GM12878 (cell line): ENCODE measurements around the gene C1QTNF7. TPM values are rescaled to one million over a fixed set of nuclear protein-coding genes. Genes with fewer than 3 reads are reported as not detected.

Experiments
- ATAC-seq: fragments of 200-7000 bp; cut with Tn5 transposase; 3 replicates; pipeline ENCODE4 v1.9.1; 2020; ENCODE audit warnings: mild to moderate bottlenecking, moderate library complexity
- BruUV-seq: library from RNA; stranded (reverse); fragments of 400-500 nt; replicated peaks from 2 replicates; lab custom pipeline; 2021; lab: Mats Ljungman, UMichigan
- CTCF ChIA-PET: fragments of 300-600 bp; sonication (Branson Sonifier 250); formaldehyde crosslinking; extraction: SDS; loops from one replicate; lab custom pipeline; 2021; ENCODE audit warnings: inconsistent platforms; lab: Yijun Ruan, JAX
- POLR2A ChIA-PET: fragments of 350-600 bp; formaldehyde crosslinking; extraction: SDS; loops from one replicate; lab custom pipeline; 2021; ENCODE audit warnings: inconsistent platforms; lab: Charles Lee
- RAD21 ChIA-PET: fragments of 300-600 bp; sonication (Branson Sonifier 250); formaldehyde crosslinking; loops from one replicate; lab custom pipeline; 2023; ENCODE audit warnings: antibody characterized with exemption; ENCODE audit not compliant: unreplicated experiment; lab: Charles Lee
- SMC1A ChIA-PET: fragments of 300-600 bp; sonication (Branson Sonifier 250); formaldehyde crosslinking; loops from one replicate; lab custom pipeline; 2023; ENCODE audit not compliant: unreplicated experiment, uncharacterized antibody; lab: Charles Lee
- DNase-seq: peaks from one replicate; pipeline ENCODE4 v3.0.0-alpha.2; 2011; ENCODE audit warnings: low read depth, low spot score
- FAIRE-seq: peaks from 3 replicates; lab custom pipeline; 2011; peaks lifted over from hg19 to GRCh38; lab: Jason Lieb, UNC
- H2AFZ ChIP-seq: 2 replicates; pipeline ENCODE4 v1.6.0; 2011; ENCODE audit warnings: low read depth, low read length, control low read depth; ENCODE audit not compliant: control insufficient read depth
- H3K27ac ChIP-seq: 2 replicates; pipeline ENCODE4 v1.5.1; 2011; ENCODE audit warnings: control low read depth; ENCODE audit not compliant: control insufficient read depth, insufficient read depth
- H3K27me3 ChIP-seq, 2 experiments: replicated peaks in 1 of 2; 2 replicates each; pipeline versions ENCODE4 v1.6.0 to v1.6.1; 2011; ENCODE audit warnings: low read length in 1 of 2; ENCODE audit not compliant: control insufficient read depth in 2 of 2, insufficient read depth in 2 of 2
- H3K36me3 ChIP-seq, 2 experiments: 2 replicates each; pipeline ENCODE4 v1.5.1; 2011; ENCODE audit warnings: low read length in 1 of 2; ENCODE audit not compliant: control insufficient read depth in 2 of 2, insufficient read depth in 2 of 2
- H3K4me1 ChIP-seq: 2 replicates; pipeline ENCODE4 v1.6.1; 2011; ENCODE audit warnings: mild to moderate bottlenecking, low read length, moderate library complexity, mixed read lengths; ENCODE audit not compliant: control insufficient read depth, insufficient read depth
- H3K4me2 ChIP-seq: 2 replicates; pipeline ENCODE4 v1.6.0; 2011; ENCODE audit warnings: control low read depth; ENCODE audit not compliant: control insufficient read depth, insufficient read depth
- H3K4me3 ChIP-seq: fragments of 200-600 bp; sonication (generic); 2 replicates; pipeline ENCODE4 v1.5.1; 2016
- H3K79me2 ChIP-seq: 2 replicates; pipeline ENCODE4 v1.6.0; 2011; ENCODE audit warnings: low read length; ENCODE audit not compliant: control insufficient read depth, insufficient read depth
- H3K9ac ChIP-seq: 2 replicates; pipeline ENCODE4 v1.8.0; 2011; ENCODE audit warnings: low read length, control low read depth, mixed read lengths; ENCODE audit not compliant: control insufficient read depth, insufficient read depth
- H3K9me3 ChIP-seq: replicated peaks from 3 replicates; pipeline ENCODE4 v1.5.1; 2011; ENCODE audit warnings: mild to moderate bottlenecking, low read length; ENCODE audit not compliant: control insufficient read depth, insufficient read depth
- H4K20me1 ChIP-seq: 2 replicates; pipeline ENCODE4 v1.6.0; 2011; ENCODE audit not compliant: control insufficient read depth, insufficient read depth
- BRCA1 ChIP-seq: IDR thresholded peaks from 2 replicates; pipeline ENCODE4 v1.6.1; 2011; ENCODE audit warnings: low read depth, low read length, improper control_type of control experiment
- CHD4 ChIP-seq: fragments of 200-600 bp; sonication (generic); IDR thresholded peaks from 2 replicates; pipeline ENCODE4 v1.6.1; 2016; ENCODE audit warnings: mild to moderate bottlenecking
- HDAC6 ChIP-seq: fragments of 200-600 bp; sonication (generic); IDR thresholded peaks from one replicate; pipeline ENCODE4 v1.8.0; 2017; ENCODE audit warnings: antibody characterized with exemption; ENCODE audit not compliant: unreplicated experiment
- HDGF ChIP-seq: fragments of 450-650 bp; IDR thresholded peaks from 2 replicates; pipeline ENCODE4 v1.6.1; 2016; ENCODE audit warnings: antibody characterized with exemption
- LARP7 ChIP-seq: fragments of 450-650 bp; IDR thresholded peaks from 2 replicates; pipeline ENCODE4 v1.6.1; 2017; ENCODE audit warnings: mild to moderate bottlenecking
- NFYB ChIP-seq: IDR thresholded peaks from 2 replicates; pipeline ENCODE4 v1.6.1; 2011; ENCODE audit warnings: low read depth, mild to moderate bottlenecking, low read length, improper control_type of control experiment, moderate library complexity; ENCODE audit not compliant: insufficient read depth
- NRF1 ChIP-seq: conservative IDR thresholded peaks from 2 replicates; pipeline ENCODE4 v1.6.1; 2011; ENCODE audit warnings: mild to moderate bottlenecking, low read depth, low read length, improper control_type of control experiment
- PAX8 ChIP-seq: fragments of 450-650 bp; IDR thresholded peaks from 2 replicates; pipeline ENCODE4 v1.6.1; 2017; ENCODE audit warnings: mild to moderate bottlenecking, moderate library complexity
- PML ChIP-seq: IDR thresholded peaks from 2 replicates; pipeline ENCODE4 v1.6.1; 2012; ENCODE audit warnings: low read length, inconsistent platforms
- POLR2A ChIP-seq: IDR thresholded peaks from 2 replicates; pipeline ENCODE4 v1.6.1; 2011; ENCODE audit warnings: low read depth, mild to moderate bottlenecking, low read length
- SP1 ChIP-seq: IDR thresholded peaks from one replicate; pipeline ENCODE4 v1.6.1; 2011; ENCODE audit warnings: low read depth, low read length
- SREBF1 ChIP-seq: IDR thresholded peaks from 2 replicates; pipeline ENCODE4 v1.6.1; 2012; ENCODE audit warnings: mild to moderate bottlenecking, low read length
- SUPT20H ChIP-seq: IDR thresholded peaks from 2 replicates; pipeline ENCODE4 v1.6.1; 2011; ENCODE audit warnings: low read depth, mild to moderate bottlenecking, low read length, moderate library complexity, borderline replicate concordance; ENCODE audit not compliant: control insufficient read depth
- TCF7 ChIP-seq: IDR thresholded peaks from 2 replicates; pipeline ENCODE4 v1.6.1; 2014; ENCODE audit warnings: antibody characterized with exemption, borderline replicate concordance
- WGBS: methylation state at CpG from one replicate; pipeline ENCODE4 v1.1.6; 2016; ENCODE audit warnings: low lambda C conversion rate; ENCODE audit not compliant: insufficient replicate concordance, insufficient coverage; ENCODE audit errors: missing lambda C conversion rate; 5-methylcytosine and 5-hydroxymethylcytosine counted together
- in situ Hi-C: fragments of 300-500 bp; cut with MboI; formaldehyde crosslinking; loops from 9 replicates; pipeline ENCODE4 v1.14.3; 2018; ENCODE audit warnings: mixed read lengths
- intact Hi-C: fragments of 100-400 bp; cut with micrococcal nuclease; formaldehyde crosslinking; loops from one replicate; pipeline ENCODE4 v1.14.2; 2022; ENCODE audit not compliant: unreplicated experiment
- polyA plus RNA-seq, 11 experiments: library from polyadenylated mRNA; depleted of rRNA in 4 of 11; unstranded in 6 of 11; stranded (reverse) in 5 of 11; fragments of >200 nt; fragmentation: Nextera tagmentation in 4 of 11; fragmentation: Illumina TruSeq in 1 of 11; extraction: Ambion mirVana in 4 of 11; extraction: Trizol in 1 of 11; gene quantifications; 1 replicate in 1 of 11; 2 replicates in 10 of 11; pipeline versions ENCODE4 v1.2.1 to v1.2.3, GENCODE V29; 2011 to 2016; ENCODE audit warnings: inconsistent platforms in 2 of 11, missing spikeins in 2 of 11, low read depth in 1 of 11
- total RNA-seq, 4 experiments: library from RNA; depleted of rRNA in 3 of 4; stranded (reverse); fragments of >200 nt in 3 of 4; fragmentation: Illumina TruSeq in 1 of 4; extraction: Trizol in 1 of 4; gene quantifications; 2 replicates each; pipeline versions ENCODE4 v1.2.1 to v1.2.3, GENCODE V29; 2013 to 2021
- TF ChIP-seq, protein P1 (sequence below): IDR thresholded peaks from 2 replicates; pipeline ENCODE4 v1.6.1; 2011; ENCODE audit warnings: low read depth, mild to moderate bottlenecking, low read length, moderate library complexity, borderline replicate concordance; ENCODE audit errors: extremely low read depth
- TF ChIP-seq, protein P2 (sequence below): fragments of 450-650 bp; IDR thresholded peaks from 2 replicates; pipeline ENCODE4 v1.6.1; 2017; ENCODE audit warnings: low read depth, mild to moderate bottlenecking, moderate library complexity
- TF ChIP-seq, protein P3 (sequence below): IDR thresholded peaks from 2 replicates; pipeline ENCODE4 v1.6.1; 2012; ENCODE audit warnings: low read length, inconsistent platforms

Gene C1QTNF7
- total and polyA plus RNA-seq, 10 of the 15 experiments (the other 5 are each of a cell fraction or from before 2014, with no cell fraction given) = not detected

DNA sequence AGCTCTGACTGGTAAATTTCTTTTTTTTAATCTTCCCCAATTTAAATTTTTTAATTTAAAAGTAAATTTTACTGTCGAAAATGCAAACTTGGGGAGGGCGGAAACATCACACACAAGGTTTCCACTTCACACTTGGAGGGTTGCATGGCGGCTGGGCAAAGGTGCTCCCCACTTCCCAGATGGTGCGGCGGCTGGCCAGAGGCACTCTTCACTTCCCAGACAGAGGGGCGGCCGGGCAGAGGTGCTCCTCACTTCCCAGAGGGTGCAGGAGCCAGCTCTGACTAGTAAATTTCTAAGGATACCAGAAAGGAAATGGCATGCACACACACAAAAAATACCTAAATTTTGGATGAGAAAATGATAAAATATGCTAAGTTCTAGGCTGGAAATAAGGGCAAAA, 16.4 kb downstream of the C1QTNF7 start:
- CTCF ChIA-PET = interaction anchor here (1.0 kb wide), 1 partner anchor 13 kb away, joined by 4 read pairs; no protein-coding TSS in a partner anchor

DNA sequence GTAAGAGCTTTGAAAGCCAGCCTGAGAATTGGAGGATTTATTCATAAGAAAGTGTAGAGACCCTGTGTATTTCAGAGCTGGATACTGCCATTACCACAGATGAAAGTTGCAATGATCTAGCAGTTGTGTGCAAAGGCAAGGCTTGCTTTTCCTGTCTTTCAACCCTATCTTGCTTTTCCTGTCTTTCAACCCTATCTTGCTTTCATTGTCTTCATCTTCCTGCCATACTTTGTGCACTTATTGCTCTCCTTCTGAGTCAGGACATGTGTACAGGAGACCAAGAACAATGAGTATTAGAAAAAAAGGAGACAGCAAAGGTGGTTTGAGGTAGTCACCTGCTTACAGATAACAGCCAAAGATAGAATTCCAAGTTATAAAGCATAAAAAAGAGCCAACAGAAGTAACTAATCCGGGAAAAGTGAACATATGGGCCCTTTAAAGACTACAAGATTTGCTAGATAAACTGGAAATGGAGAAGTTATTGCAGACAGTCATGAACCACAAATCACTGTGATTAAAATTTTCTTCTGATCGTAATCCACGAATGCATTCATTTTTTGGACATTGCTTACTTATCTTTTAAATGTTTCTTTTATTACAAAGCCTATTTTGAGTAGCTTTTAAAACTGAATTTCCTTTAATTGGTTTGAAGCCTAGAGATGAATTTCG, 17.2 kb downstream of the C1QTNF7 start:
- no peak for DNase-seq
- Histone ChIP-seq H4K20me1 (no peaks in the 10 kb centered on the region), H3K4me1 (no peaks in the 10 kb centered on the region), H3K9me3 (no peaks in the 10 kb centered on the region), H2AFZ (no peak overlapping the region), H3K36me3 (no peaks in the 10 kb centered on the region), H3K4me3 (no peak overlapping the region), H3K27ac (no peak overlapping the region), H3K27me3 (no peaks in the 10 kb centered on the region), H3K9ac (no peak overlapping the region), H3K79me2 (no peaks in the 10 kb centered on the region), H3K4me2 (no peak overlapping the region)
- no peak for ATAC-seq
- RAD21 ChIA-PET = no interaction called here
- CTCF ChIA-PET = interaction anchor here (1.3 kb wide), 1 partner anchor 13 kb away, joined by 3 read pairs; no protein-coding TSS in a partner anchor
- 15% methylated on average over 4 of the region's 4 CpGs for WGBS
- no peak for FAIRE-seq
- intact Hi-C loops (no loop called here), in situ Hi-C loops (no loop called here)
- POLR2A ChIA-PET = no interaction called here
- no TSS peak for BruUV-seq
- SMC1A ChIA-PET = no interaction called here
- TF ChIP-seq, protein P1, sequence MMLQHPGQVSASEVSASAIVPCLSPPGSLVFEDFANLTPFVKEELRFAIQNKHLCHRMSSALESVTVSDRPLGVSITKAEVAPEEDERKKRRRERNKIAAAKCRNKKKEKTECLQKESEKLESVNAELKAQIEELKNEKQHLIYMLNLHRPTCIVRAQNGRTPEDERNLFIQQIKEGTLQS = no peak
- no peak for TF ChIP-seq CHD4
- TF ChIP-seq POLR2A = no peak
- no peak for TF ChIP-seq SREBF1
- TF ChIP-seq HDAC6 = no peak
- TF ChIP-seq SP1 = no peak
- TF ChIP-seq BRCA1 = no peak
- no peak for TF ChIP-seq HDGF
- TF ChIP-seq NRF1 = no peak
- TF ChIP-seq, protein P2, sequence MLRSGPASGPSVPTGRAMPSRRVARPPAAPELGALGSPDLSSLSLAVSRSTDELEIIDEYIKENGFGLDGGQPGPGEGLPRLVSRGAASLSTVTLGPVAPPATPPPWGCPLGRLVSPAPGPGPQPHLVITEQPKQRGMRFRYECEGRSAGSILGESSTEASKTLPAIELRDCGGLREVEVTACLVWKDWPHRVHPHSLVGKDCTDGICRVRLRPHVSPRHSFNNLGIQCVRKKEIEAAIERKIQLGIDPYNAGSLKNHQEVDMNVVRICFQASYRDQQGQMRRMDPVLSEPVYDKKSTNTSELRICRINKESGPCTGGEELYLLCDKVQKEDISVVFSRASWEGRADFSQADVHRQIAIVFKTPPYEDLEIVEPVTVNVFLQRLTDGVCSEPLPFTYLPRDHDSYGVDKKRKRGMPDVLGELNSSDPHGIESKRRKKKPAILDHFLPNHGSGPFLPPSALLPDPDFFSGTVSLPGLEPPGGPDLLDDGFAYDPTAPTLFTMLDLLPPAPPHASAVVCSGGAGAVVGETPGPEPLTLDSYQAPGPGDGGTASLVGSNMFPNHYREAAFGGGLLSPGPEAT = no peak
- no peak for TF ChIP-seq PAX8
- TF ChIP-seq SUPT20H = no peak
- TF ChIP-seq, protein P3, sequence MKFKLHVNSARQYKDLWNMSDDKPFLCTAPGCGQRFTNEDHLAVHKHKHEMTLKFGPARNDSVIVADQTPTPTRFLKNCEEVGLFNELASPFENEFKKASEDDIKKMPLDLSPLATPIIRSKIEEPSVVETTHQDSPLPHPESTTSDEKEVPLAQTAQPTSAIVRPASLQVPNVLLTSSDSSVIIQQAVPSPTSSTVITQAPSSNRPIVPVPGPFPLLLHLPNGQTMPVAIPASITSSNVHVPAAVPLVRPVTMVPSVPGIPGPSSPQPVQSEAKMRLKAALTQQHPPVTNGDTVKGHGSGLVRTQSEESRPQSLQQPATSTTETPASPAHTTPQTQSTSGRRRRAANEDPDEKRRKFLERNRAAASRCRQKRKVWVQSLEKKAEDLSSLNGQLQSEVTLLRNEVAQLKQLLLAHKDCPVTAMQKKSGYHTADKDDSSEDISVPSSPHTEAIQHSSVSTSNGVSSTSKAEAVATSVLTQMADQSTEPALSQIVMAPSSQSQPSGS = no peak
- TF ChIP-seq TCF7 = no peak
- no peak for TF ChIP-seq LARP7

More for the DNA sequence above, 16.4 kb downstream of the C1QTNF7 start:
- FAIRE-seq = no peak
- no peak overlapping the region for H3K9ac ChIP-seq
- intact Hi-C loops = no loop called here
- H4K20me1 ChIP-seq = no peaks in the 10 kb centered on the region
- no peaks in the 10 kb centered on the region for H3K4me1 ChIP-seq
- in situ Hi-C loops = no loop called here
- ATAC-seq = no peak
- SMC1A ChIA-PET = no interaction called here
- no peaks in the 10 kb centered on the region for H3K9me3 ChIP-seq
- no peak overlapping the region for H3K4me3 ChIP-seq
- TF ChIP-seq NFYB = no peak
- TF ChIP-seq PML = no peak
- H3K27me3 ChIP-seq = no peaks in the 10 kb centered on the region
- POLR2A ChIA-PET = no interaction called here
- RAD21 ChIA-PET = no interaction called here
- H3K4me2 ChIP-seq = no peak overlapping the region
- H3K36me3 ChIP-seq = no peaks in the 10 kb centered on the region
- 40% methylated on average over 7 of the region's 7 CpGs for WGBS
- no peak overlapping the region for H3K27ac ChIP-seq
- no peak overlapping the region for H2AFZ ChIP-seq
- no peak for DNase-seq
- no peaks in the 10 kb centered on the region for H3K79me2 ChIP-seq
- BruUV-seq = no TSS peak
